ENCODE measurements around the gene SCARF2. TPM values are rescaled to one million over a fixed set of nuclear protein-coding genes. Genes with fewer than 3 reads are reported as not detected.
A peak's percentile ranks its signal among the peaks of the same experiment; 100 is the strongest.

SCARF2 gene
- total RNA-seq, 1 donor from 2014 or later = 88.8 TPM

DNA sequence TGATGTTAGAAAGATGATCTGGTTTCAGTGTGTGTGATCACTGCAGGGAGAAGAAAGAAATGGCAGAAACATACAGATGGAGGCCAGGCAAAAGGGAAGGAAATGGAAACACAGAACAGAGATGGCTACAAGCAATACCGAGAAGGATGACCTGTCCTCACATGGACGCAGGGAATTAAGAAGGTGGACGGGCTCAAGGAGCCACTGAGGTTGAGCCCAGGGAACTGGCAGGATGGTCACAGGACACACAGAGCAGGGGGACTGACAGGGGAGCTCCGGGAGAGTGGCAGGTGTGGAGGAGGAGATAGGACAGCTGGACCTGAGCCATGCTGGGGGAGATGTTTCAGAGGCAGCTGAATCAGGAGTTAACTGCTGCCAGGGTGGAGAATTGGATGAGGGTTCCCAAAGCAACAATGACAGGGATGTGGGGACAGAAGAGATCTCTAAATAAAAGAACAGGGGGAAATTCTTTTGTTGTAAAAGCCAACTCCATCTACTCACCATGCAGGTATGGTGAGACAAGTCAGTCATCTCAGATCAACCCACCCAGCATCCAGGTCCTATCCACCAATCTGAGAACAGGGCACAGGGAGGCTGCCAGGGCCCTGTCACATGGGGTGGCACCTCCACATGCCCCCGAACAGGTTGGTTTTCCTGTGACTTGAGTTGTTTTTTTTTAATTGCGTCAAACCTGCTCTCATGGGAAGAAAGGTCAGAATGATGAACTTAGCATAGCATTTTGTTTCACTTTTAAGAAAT lies 31.7 kb upstream of the SCARF2 start:
- H3K4me3 Mint-ChIP-seq (ENCODE audit: unreplicated experiment) = no peak overlapping the region
- H3K27ac Mint-ChIP-seq (ENCODE audit: unreplicated experiment) = no peak overlapping the region
- no peaks in the 10 kb centered on the region for H3K9me3 Mint-ChIP-seq (ENCODE audit: low read depth)
- H3K36me3 Mint-ChIP-seq (ENCODE audit: low read depth) = peaks cover 27% of the 10 kb centered on the region
- H3K27me3 Mint-ChIP-seq (ENCODE audit: low read depth) = no peaks in the 10 kb centered on the region
- H3K4me1 Mint-ChIP-seq (ENCODE audit: low read depth) = no peaks in the 10 kb centered on the region
- peak; percentile 22 for DNase-seq (ENCODE audit: low spot score)
- TF ChIP-seq, protein P1, sequence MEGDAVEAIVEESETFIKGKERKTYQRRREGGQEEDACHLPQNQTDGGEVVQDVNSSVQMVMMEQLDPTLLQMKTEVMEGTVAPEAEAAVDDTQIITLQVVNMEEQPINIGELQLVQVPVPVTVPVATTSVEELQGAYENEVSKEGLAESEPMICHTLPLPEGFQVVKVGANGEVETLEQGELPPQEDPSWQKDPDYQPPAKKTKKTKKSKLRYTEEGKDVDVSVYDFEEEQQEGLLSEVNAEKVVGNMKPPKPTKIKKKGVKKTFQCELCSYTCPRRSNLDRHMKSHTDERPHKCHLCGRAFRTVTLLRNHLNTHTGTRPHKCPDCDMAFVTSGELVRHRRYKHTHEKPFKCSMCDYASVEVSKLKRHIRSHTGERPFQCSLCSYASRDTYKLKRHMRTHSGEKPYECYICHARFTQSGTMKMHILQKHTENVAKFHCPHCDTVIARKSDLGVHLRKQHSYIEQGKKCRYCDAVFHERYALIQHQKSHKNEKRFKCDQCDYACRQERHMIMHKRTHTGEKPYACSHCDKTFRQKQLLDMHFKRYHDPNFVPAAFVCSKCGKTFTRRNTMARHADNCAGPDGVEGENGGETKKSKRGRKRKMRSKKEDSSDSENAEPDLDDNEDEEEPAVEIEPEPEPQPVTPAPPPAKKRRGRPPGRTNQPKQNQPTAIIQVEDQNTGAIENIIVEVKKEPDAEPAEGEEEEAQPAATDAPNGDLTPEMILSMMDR (IDR thresholded peaks at IDR 0.05) = no peak

DNA sequence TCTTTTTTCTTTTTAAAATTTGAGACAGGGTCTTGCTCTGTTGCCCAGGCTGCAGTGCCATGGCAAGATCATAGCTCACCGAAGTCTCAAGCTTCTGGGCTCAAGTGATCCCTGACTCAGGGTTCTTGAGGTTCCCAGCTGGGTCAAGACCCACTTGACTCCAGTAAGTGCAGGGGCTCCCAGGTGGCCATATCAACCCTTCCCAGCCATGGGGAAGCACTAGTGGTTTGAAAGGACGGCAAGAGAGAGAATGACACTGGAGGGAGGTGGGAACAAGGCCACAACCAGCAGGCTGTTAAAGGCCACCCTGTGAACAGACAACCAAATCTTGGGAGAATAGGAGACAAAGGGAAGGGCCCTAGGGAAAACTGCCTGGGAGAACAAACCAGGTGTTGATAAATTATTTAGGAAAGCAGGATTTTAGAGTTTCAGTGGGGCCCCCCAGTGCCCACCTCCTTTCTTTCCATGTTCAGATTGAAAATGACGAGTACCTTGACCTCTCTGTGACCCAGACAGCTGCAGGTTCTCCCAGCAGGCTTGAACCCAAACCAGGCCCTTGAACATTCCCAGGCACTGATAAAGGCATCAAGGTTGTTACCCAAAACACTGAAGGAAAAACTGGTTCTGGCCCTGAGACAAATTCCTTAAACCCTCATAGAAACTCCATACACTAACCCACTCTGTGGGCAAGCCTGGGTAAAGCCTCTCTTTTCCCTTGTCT lies 29.2 kb upstream of the SCARF2 start:
- no peak overlapping the region for H3K27ac Mint-ChIP-seq (ENCODE audit: unreplicated experiment)
- no peaks in the 10 kb centered on the region for H3K4me1 Mint-ChIP-seq (ENCODE audit: low read depth)
- no peaks in the 10 kb centered on the region for H3K9me3 Mint-ChIP-seq (ENCODE audit: low read depth)
- no peak overlapping the region for H3K4me3 Mint-ChIP-seq (ENCODE audit: unreplicated experiment)
- H3K36me3 Mint-ChIP-seq (ENCODE audit: low read depth) = peaks cover 28% of the 10 kb centered on the region
- DNase-seq (ENCODE audit: low spot score) = peak; percentile 18
- TF ChIP-seq, protein P1 (IDR thresholded peaks at IDR 0.05) = no peak
- H3K27me3 Mint-ChIP-seq (ENCODE audit: low read depth) = no peaks in the 10 kb centered on the region

DNA sequence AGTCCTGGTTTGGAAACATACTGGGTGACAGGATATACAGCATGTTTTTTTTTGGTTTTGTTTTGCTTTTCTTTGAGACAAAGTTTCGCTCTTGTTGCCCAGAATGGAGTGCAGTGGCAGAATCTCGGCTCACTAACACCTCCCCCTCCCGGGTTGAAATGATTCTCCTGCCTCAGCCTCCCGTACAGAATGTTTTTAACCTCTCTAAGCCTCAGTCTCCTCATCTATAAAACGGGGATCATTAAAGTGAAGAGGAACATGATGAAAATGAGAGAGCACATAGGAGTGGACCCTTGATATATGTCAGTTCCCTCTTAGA lies 28.1 kb upstream of the SCARF2 start:
- no peaks in the 10 kb centered on the region for H3K4me1 Mint-ChIP-seq (ENCODE audit: low read depth)
- no peak overlapping the region for H3K27ac Mint-ChIP-seq (ENCODE audit: unreplicated experiment)
- no peak overlapping the region for H3K4me3 Mint-ChIP-seq (ENCODE audit: unreplicated experiment)
- DNase-seq (ENCODE audit: low spot score) = no peak
- H3K9me3 Mint-ChIP-seq (ENCODE audit: low read depth) = no peaks in the 10 kb centered on the region
- H3K27me3 Mint-ChIP-seq (ENCODE audit: low read depth) = no peaks in the 10 kb centered on the region
- peaks cover 20% of the 10 kb centered on the region for H3K36me3 Mint-ChIP-seq (ENCODE audit: low read depth)
- TF ChIP-seq, protein P1 (IDR thresholded peaks at IDR 0.05) = no peak

DNA sequence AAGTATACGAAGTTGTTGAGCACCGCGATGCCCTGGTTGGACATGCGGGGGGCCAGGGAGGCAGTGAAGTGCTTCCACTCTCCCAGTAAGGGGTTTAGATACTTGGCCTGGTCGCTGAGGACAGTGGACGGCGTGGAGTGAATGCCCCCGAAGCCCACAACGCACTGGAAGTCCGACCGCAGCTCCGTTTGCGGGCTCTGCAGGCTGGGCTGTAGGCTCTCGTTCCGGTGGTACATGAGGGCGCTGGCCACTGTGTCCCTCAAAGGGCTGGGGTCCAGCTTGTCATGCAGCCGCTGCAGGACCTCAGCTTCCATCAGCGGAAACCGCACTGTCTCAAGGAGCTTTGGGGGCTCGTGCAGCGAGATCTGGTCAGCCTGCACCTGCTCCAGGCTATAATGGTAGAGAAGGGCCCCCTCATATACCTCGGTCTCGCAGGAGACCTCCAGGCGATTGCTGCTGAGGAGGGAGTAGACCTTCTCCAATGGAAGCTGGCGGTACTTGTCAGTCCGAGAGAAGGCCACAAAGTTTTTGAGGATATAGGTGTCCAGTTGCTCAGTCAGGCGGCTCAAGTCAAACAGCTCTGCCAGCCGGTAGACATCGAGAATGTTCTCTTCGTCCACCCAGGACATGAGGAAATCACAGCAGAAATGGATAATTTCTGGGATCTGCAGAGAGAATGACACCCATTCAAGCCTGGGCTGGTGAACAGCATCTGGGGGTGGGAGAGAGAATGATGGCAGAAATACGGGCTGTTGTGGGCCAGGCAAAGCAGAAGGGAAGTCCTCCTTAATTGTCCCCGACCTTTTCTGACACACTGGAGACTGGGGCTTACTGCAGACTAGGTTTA lies 27.5 kb upstream of the SCARF2 start:
- TF ChIP-seq, protein P1 (IDR thresholded peaks at IDR 0.05) = no peak
- DNase-seq (ENCODE audit: low spot score) = peak; percentile 52
- H3K4me1 Mint-ChIP-seq (ENCODE audit: low read depth) = no peaks in the 10 kb centered on the region
- H3K27ac Mint-ChIP-seq (ENCODE audit: unreplicated experiment) = no peak overlapping the region
- peaks cover 17% of the 10 kb centered on the region for H3K36me3 Mint-ChIP-seq (ENCODE audit: low read depth)
- H3K27me3 Mint-ChIP-seq (ENCODE audit: low read depth) = no peaks in the 10 kb centered on the region
- no peaks in the 10 kb centered on the region for H3K9me3 Mint-ChIP-seq (ENCODE audit: low read depth)
- no peak overlapping the region for H3K4me3 Mint-ChIP-seq (ENCODE audit: unreplicated experiment)

DNA sequence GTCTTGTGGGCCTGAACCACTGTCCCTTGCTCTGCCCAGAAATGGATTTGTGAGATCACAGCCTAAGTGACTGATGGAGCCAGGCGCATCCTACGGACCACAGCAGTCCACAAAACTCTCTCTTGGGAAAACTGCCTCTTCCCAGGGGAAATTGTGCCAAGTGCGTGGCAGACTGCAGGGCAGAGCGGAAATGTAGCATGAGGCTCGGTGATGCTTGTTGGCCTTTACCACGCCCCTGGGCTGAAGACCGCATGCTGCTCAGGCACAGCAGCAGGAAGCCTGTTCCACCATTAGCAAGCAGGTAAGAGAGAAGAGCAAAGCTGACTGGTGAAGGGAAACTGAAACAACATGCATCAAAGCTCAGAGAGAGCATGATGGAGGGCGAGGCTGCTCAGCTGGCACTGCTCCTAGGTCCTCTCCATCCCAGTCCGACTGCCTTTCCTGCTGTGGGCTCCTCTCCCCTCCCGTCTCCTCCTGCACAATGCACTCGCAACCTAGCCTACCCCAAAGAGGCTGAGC lies 26.5 kb upstream of the SCARF2 start:
- TF ChIP-seq, protein P1 (IDR thresholded peaks at IDR 0.05) = no peak
- Mint-ChIP-seq H3K4me1 (ENCODE audit: low read depth) (peaks cover 10% of the 10 kb centered on the region), H3K27ac (ENCODE audit: unreplicated experiment) (no peak overlapping the region), H3K27me3 (ENCODE audit: low read depth) (no peaks in the 10 kb centered on the region), H3K9me3 (ENCODE audit: low read depth) (no peaks in the 10 kb centered on the region), H3K4me3 (ENCODE audit: unreplicated experiment) (no peak overlapping the region), H3K36me3 (ENCODE audit: low read depth) (peaks cover 14% of the 10 kb centered on the region)
- peak; percentile 57 for DNase-seq (ENCODE audit: low spot score)

Measured in chondrocyte (in vitro differentiated cells).